Activated CD4-positive, alpha-beta T cell treated with anti-CD3 and anti-CD28 coated beads for 4 hours (primary cell): ENCODE measurements around the gene PMEPA1.

Source experiments
- DNase-seq, 2 donors: peaks; one replicate each; pipeline ENCODE4 v3.0.0-alpha.2; 2020

The PMEPA1 gene

GRCh38 chr20:57735831-57736737, 26.3 kb upstream of the PMEPA1 start:
- DNase-seq, result no peak

DNA sequence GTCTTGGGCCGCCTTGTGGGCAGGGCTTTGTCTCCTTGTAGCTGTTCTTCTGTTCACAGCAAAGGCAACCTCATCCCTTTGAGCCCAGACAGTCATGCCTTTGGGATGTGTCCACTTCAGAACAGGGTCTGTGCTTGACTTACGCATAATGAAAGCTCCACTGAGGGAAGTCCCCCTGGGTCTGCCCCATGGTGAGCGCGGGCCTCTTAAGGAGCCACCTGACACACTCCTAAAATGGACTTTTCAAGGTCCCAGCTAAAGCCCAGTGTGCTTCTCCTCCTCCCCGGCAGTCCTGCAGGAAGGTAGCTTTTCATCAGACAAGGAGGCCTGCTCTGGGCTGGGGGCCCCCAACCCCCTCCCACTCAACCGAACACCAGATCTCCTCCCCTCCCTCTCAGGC, 24.9 kb upstream of the PMEPA1 start:
- no peak for DNase-seq

DNA sequence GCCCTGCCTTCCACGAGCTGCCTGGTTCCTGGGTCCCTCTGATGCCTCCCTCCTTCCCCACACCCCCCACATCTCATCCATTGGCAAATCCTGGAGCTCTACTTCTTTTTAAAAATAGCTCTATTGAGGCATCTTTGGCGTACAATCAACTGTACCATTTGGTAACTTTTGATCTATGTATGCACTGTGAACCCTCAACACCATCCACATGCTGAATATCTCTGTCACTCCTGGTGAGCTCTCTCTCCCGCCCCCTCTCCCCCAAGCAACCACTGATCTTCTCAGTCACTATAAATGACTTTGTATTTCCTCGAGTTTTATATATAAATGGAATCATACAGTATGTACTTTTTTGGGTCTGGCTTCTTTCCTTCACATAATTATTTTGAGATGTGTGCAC, 22.4 kb upstream of the PMEPA1 start:
- no peak for DNase-seq

DNA sequence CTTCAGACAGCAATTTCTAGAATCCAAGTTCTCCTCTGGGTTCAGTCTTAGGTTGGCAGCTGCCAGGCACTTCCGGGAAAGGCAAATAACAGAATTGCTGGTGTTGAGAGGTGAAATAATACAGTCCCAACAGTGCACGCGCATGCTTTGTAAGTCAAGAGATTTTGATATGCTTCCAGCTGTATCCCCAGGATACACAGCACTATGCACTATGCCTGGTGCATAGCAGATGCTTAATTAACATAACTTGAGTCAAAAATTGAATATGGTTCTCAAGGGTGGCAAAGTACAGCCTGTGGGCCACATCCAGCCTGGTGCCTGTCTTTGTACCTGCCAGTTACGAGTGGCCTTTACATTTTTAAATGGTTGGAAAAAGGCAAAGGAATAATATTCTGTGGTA, 18.9 kb upstream of the PMEPA1 start:
- DNase-seq, result no peak

DNA sequence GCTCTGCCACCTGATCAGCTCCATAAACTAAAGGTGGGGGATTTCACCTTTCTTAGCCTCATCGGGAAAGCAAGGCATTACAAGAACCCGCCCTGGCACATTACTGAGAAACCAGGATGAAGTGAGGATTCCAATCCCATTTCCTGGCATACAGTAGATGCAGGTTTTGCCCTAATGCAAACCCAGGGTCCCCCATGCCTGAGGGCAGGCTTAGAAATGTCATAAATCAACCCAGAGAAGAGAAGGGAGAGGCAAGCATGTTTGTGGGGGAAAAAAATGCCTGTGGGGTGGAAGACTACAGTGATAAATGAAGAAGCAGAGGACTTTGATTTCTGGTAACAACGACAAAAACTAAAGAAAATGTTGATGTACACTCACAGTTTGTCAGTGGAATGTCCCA, 18.0 kb upstream of the PMEPA1 start:
- DNase-seq, result no peak

- DNase-seq, result no peak
These were observed 15.8 kb upstream of the PMEPA1 start for GRCh38 chr20:57725636-57726035.

- DNase-seq, result no peak
These were observed 15.0 kb upstream of the PMEPA1 start for GRCh38 chr20:57724610-57725405.

GRCh38 chr20:57723816-57724215, 14.0 kb upstream of the PMEPA1 start:
- DNase-seq, result no peak

- no peak for DNase-seq
These were observed 10.1 kb upstream of the PMEPA1 start for GRCh38 chr20:57719951-57720350.

GRCh38 chr20:57718490-57719009, 8.7 kb upstream of the PMEPA1 start:
- DNase-seq, result peak; percentile 90 to 92

GRCh38 chr20:57717797-57718196, 8.0 kb upstream of the PMEPA1 start:
- no peak for DNase-seq

DNA sequence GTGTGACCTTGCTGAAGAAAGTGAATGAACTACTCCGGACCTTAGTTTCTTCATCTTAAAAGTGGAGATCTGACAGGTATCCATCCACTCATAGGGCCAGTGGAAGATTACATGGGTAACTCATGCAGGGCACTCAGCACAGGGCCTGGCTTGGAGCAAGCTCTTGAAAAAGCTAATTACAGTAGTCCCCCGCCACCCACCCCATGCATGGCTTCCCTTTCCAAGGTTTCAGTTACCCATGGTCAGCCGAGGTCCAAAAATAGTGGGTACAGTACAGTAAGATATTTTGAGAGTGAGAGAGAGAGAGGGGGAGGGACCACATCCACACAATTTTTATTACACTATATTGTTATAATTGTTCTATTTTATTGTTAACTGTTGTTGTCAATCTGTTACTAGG, 7.1 kb upstream of the PMEPA1 start:
- DNase-seq, result no peak

DNA sequence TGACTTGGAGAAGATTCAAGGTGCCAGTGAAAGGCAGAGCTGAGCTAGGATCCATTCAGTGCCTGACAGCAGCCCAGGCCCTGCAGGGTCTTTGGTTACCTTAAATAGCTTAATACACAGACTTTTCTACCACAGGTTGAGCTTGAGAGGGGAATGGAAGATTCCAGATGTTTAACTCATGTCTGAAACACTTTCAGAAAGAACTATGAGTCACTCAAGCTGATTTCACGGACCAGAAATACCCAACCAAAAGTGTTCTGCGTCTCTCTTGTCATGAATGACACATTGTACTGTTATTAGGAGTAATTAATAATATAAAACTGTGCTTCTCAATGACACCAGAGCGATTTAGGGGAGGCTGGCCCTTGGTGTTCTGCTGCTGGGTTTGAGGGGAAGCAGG, 6.4 kb upstream of the PMEPA1 start:
- DNase-seq, result no peak

DNA sequence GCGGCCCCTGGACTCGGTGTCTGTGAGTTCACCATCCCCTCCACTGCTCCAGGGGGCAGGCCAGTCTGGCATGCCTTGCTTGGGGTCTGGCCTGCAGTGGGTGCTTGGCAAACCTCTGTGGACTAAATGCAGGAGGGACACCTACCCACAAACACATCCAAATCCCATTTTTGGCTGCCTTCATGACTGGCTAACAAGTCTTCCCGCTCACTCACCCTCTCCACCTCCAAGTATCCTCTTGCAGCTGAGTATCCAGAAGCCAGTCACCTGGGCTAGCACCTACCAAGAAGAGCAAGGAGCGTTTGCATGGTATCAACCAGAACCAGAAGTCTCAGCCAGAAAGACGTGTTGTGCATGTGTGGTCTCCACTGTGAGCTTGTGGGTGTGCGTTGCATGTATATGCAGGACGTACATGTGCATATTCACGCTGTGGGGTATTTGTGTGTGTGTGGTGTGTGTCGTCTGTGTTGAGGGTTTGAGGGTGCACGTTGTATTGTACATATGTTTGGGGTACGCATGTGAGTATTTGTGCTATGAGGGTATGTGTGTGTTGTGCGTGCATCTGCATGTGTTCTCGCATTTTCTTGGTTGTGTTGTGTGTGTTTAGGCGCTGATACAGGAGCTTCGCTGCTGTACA, 5.6 kb upstream of the PMEPA1 start:
- DNase-seq, result no peak

- no peak for DNase-seq
These were observed 4.8 kb upstream of the PMEPA1 start for GRCh38 chr20:57714409-57715267.

GRCh38 chr20:57713951-57714350, 4.1 kb upstream of the PMEPA1 start:
- no peak for DNase-seq

- no peak for DNase-seq
These were observed 3.7 kb upstream of the PMEPA1 start for GRCh38 chr20:57713505-57713903.

- DNase-seq, result no peak
These were observed 3.2 kb upstream of the PMEPA1 start for GRCh38 chr20:57712851-57713504.

- no peak for DNase-seq
These were observed 2.5 kb upstream of the PMEPA1 start for GRCh38 chr20:57712341-57712740.

- no peak for DNase-seq
These were observed 2.0 kb upstream of the PMEPA1 start for GRCh38 chr20:57711826-57712225.

GRCh38 chr20:57711311-57711712, 1.5 kb upstream of the PMEPA1 start:
- DNase-seq, result no peak

DNA sequence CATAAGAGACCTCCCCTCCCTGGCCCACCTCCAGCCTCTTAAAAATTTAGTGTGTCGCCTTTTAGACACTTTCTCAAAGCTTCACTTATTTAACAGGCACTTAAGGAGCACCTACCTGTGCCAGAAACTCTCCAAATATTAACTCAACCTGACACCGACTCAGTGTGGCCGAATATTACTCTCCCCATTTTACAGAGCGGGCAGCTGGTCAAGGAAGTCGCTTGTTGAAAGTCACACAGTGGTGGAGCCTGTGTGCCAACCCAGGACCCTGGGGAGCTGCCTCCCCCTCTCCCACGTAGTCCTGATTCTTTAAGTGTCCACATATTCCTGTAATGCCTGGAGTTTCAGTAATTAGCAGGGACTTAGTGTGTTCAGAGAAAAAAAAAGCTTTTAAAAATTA, 1.0 kb upstream of the PMEPA1 start:
- no peak for DNase-seq
